H1 (cell line): ENCODE results near the gene SLC27A1.
"Not testable (repeated sequence)": the region's sequence is repeated elsewhere in the genome, so short reads cannot be mapped to it uniquely, and the experiment has no call there.

Source experiments
- CHD2 ChIP-seq: IDR thresholded peaks from 2 replicates; pipeline ENCODE4 v1.6.1; 2012; ENCODE audit warnings: low read length, improper control_type of control experiment
- CREB1 ChIP-seq: IDR thresholded peaks from 2 replicates; pipeline ENCODE4 v1.6.1; 2012; ENCODE audit warnings: inconsistent platforms
- JUND ChIP-seq: IDR thresholded peaks from 2 replicates; pipeline ENCODE4 v1.6.1; 2011; ENCODE audit warnings: mild to moderate bottlenecking, improper control_type of control experiment, low read length
- PHF8 ChIP-seq: fragments of 200-600 bp; sonication (generic); conservative IDR thresholded peaks from 2 replicates; pipeline ENCODE4 v1.7.1; 2012; ENCODE audit warnings: low read depth, mild to moderate bottlenecking, inconsistent platforms, low read length, moderate library complexity
- TCF12 ChIP-seq: IDR thresholded peaks from 2 replicates; pipeline ENCODE4 v1.6.1; 2011; ENCODE audit warnings: low read depth, mild to moderate bottlenecking, low read length
- TF ChIP-seq, protein P1 (sequence below), 3 experiments: IDR thresholded peaks; 1 replicate in 2 of 3; 2 replicates in 1 of 3; pipeline versions ENCODE4 v1.5.1 to v1.6.1; 2011; ENCODE audit warnings: low read length in 3 of 3, mild to moderate bottlenecking in 3 of 3, inconsistent platforms in 2 of 3, low read depth in 1 of 3, moderate library complexity in 1 of 3; ENCODE audit not compliant: insufficient read depth in 1 of 3; ENCODE audit errors: control extremely low read depth in 1 of 3

DNA sequence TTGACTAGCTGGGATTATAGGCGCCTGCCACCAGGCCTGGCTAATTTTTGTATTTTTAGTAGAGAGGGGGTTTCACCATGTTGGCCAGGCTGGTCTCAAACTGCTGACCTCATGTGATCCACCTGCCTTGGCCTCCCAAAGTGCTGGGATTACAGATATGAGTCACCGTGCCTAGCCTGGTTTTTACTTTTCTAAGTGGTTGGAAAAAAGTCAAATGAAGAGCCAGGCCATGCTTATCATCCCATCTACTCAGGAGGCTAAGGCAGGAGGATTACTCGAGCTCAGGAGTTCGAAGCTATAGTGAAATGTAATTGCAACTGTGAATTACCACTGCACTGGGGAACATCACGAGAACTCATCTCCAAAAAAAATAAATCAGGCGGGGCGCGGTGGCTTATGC, 48.3 kb downstream of the SLC27A1 start:
- not testable (repeated sequence) for TF ChIP-seq CHD2, CREB1, PHF8, TCF12, JUND
- TF ChIP-seq, protein P1, sequence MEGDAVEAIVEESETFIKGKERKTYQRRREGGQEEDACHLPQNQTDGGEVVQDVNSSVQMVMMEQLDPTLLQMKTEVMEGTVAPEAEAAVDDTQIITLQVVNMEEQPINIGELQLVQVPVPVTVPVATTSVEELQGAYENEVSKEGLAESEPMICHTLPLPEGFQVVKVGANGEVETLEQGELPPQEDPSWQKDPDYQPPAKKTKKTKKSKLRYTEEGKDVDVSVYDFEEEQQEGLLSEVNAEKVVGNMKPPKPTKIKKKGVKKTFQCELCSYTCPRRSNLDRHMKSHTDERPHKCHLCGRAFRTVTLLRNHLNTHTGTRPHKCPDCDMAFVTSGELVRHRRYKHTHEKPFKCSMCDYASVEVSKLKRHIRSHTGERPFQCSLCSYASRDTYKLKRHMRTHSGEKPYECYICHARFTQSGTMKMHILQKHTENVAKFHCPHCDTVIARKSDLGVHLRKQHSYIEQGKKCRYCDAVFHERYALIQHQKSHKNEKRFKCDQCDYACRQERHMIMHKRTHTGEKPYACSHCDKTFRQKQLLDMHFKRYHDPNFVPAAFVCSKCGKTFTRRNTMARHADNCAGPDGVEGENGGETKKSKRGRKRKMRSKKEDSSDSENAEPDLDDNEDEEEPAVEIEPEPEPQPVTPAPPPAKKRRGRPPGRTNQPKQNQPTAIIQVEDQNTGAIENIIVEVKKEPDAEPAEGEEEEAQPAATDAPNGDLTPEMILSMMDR (IDR thresholded peaks at IDR 0.05; ENCODE audit: control extremely low read depth in 1 of 3, insufficient read depth in 1 of 3, low read depth in 1 of 3, low read length in 3 of 3), result not testable (repeated sequence)
